Islet precursor cell (in vitro differentiated cells): Measurements from ENCODE around the gene MR1.

Experiments used
- DNase-seq: peaks from one replicate; pipeline ENCODE4 v3.0.0-alpha.2; 2018

Gene MR1

GRCh38 chr1:181033799-181034451, at the start of gene MR1:
TSS of gene MR1 (plus strand) at chr1:181033983. CDS start at chr1:181034008, 25 bp downstream.
- DNase-seq = no peak

DNA sequence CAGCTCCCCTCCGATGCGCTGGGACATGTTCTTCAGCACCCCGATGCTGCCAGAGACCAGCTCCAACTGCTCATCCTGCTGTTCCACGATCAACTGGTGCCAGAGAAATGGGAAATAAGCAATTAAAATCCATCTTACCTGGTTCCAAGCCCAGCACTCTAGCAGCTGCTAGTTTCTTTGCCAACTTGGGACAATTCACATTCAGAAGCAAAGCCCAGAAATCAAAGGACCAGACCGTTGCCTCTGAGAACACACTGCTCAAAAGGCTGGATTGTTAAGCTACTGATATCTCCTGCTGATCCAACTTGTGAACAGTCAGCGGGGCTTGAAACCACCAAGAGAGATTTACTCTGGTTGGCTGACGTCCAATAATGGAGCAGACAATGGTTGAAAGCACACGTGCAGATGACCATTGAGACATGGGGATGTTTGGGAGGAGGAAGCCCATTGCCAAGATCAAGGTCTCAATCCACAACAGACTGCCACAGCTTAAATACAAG, 45.5 kb upstream of the MR1 start:
- no peak for DNase-seq

GRCh38 chr1:180994262-180994661, 39.5 kb upstream of the MR1 start:
- peak; percentile 67 for DNase-seq

GRCh38 chr1:180997843-180998504, 35.8 kb upstream of the MR1 start:
- DNase-seq = no peak

DNA sequence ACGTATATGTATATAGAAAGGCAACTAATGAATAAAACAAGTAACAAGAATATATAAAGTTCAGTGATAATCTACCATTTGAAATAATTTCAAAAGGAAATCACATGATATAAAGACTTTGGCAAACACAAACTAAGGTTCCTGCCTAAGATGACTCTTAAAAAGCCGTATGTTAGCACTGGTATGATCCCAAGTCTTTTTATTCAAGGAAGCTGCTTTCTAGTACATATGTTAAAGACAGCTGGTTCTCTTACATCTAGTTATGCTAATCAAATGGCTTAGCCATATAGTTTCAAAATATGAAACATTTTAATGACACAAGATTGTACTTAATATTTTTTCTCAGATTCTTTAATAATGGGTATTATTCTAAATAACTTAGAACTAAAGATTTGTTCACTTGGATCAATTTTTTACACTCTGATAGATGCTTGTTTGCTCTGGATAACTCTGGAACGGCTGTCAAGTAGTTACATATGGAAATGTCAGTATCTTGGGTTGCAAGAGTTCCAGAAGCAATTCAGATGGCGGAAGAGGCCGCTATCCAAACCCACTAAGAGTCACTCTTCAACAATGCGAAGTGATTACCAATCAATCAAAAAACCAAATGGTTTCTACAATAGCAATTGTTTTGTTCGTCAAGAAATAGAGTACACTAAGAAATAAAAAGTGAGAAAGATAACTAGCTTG, 32.5 kb upstream of the MR1 start:
- no peak for DNase-seq

DNA sequence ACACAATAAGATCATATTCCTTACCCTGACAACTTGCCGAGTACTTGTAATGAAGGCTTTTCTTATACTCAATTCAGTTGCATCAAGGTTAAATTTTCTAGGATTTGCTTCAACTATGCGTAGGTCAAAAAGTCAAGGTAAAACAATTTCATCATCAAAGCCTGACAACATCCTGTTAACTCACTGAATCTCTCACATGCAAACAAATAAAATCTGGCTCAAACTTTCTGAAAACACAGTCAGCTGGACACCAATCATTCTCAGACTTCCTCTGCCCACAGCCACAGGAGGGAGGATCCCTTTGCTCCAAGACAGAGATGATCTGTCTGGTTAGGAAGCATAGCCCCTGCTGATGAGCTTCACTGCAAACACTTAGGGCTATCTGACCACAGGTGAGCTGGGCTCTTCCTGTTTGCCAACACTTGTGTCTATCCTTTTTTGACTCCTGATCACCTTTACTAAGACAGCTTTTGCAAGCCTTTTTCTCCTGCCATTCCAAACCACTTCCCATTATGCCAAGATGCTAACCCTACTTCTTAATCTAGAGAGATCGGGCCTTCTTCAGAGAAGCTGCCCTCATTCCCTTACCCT, 31.1 kb upstream of the MR1 start:
- no peak for DNase-seq

DNA sequence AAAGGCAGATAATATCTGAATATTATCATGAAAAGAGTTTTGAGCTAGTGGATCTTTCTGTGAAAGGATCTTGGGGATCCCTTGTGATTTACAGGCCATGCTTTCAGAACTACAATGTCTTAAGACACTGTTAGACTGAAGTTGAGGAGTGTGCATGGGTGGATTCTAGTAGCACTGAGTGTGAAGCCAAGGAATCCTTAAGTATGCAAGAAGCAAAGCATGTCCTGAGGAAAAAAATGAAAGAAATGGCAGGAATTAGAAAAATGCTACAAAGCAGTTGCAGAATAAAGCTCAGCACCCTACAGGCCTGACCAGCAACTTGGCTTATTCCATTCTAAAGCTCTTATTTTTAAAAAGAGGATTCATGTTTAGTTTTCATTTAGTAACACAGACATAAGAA, 23.0 kb upstream of the MR1 start:
- no peak for DNase-seq

DNA sequence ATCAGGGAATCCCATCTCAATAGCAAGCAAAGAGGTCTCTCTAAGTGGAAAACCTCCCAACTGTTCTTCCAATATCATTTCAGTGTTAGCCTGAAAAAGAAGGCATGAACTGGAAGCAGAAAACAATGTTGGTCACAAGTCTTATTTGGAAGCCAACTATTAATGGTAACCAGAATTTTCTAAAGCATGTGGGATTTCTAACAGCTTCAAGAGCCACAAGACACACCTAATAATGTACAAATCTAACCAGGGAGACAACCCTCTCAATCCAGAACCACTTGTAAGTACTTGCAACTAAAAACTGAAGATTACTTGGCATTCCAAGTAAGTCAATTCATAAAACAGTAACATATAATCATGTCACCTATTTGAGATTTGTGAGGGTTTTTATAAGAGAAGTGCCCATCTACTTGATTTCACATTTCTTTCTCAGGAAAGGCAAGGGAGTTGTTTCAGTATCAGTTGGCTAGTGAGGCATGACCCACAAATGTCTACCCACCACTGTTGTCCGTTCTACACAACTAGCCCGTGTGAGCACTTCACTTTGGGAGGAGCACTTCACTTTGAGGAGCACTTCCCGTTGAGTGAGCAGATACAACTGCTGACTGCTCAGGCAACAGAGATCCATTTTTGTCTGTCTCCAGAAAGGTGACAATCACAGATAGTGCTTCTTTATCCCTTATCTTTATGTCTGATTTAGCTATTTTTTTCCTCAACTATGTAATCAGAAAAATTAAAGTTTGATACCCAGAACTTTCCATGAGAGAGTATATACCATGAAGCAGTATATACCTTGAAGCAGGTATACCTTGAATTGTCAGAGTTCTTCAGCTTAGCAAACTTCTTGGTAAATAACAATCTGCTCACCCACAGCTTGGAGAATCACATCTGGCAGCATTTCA, 22.2 kb upstream of the MR1 start:
- no peak for DNase-seq

DNA sequence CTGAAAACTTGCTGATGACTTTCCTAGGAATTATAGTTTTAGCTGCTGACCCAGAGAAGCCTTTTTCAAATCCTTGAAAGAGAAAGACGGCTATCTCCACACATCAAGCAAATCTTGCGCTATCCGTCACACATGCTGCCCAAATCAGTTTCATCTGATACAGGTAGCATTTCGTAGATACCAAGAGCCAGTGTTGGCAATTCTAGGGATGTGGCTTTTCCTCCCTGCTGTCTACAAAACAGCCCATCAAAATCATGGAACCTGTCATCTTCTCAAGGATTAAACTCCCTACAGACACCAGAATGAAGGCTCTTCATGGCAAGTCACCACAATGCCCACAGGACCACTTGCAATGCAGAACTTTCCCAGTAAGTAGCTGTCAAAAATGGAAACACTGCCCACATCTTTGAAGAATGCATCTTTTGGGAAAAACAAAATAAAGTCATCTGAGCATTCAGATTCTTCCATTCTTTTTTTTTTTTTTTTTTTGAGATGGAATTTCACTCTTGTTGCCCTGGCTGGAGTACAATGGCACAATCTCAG, 21.5 kb upstream of the MR1 start:
- DNase-seq = no peak

- no peak for DNase-seq
Measured at GRCh38 chr1:181013144-181013543, 20.6 kb upstream of the MR1 start.

DNA sequence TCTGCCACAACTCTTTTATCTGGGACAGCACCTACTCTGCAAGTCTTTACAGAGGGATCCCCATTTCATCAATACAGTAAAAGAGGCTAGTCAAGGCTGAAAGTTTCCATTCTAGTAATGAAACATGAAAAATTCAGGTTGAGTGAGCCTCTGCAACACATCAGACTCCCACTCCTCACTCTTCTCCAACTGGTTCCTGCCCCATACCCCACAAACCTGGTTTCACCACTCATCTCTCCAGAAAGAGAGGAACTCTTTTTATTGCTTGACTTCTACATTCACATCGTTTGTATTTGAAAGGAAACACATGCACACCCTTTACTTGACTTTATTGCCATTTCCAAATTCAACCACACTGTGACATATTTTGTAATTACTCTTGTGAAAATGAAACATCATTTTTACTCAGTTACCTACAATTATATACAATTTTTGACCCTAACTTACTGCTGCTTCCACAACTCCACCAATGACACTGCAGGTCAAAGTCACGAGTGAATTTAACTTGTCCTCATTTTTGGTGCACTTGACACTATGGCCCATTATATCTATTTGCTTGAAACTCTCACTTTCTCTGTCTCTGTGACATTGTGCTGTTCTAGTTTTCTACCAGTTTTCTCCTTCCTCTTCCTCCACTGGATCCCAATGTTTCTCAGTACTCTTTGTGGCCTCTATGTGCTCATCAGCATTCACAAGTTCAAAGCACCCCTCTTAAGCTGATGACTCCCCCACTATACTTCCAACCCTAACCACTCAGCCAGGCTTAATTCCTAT, 19.1 kb upstream of the MR1 start:
- no peak for DNase-seq

DNA sequence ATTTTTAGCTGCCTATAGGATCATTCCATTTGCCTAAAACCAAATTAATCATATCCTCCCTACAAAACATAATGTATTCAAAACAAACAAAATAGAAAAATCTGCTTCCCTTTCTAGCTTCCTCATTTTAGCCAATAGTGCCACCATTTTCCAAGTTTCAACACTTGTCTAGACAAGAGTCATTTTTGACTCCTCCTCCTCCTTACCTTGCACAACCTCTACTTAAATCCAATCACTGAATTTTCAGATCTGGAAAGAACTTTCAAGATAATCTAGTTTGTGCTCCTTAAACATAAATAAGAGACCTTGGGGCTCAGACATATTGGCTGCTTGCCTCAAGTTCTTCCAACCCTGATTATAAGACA, 18.6 kb upstream of the MR1 start:
- DNase-seq = no peak

GRCh38 chr1:181016563-181016962, 17.2 kb upstream of the MR1 start:
- DNase-seq = no peak

- DNase-seq = no peak
Measured at GRCh38 chr1:181018901-181019681, 14.7 kb upstream of the MR1 start.

GRCh38 chr1:181021159-181021558, 12.6 kb upstream of the MR1 start:
- DNase-seq = no peak

DNA sequence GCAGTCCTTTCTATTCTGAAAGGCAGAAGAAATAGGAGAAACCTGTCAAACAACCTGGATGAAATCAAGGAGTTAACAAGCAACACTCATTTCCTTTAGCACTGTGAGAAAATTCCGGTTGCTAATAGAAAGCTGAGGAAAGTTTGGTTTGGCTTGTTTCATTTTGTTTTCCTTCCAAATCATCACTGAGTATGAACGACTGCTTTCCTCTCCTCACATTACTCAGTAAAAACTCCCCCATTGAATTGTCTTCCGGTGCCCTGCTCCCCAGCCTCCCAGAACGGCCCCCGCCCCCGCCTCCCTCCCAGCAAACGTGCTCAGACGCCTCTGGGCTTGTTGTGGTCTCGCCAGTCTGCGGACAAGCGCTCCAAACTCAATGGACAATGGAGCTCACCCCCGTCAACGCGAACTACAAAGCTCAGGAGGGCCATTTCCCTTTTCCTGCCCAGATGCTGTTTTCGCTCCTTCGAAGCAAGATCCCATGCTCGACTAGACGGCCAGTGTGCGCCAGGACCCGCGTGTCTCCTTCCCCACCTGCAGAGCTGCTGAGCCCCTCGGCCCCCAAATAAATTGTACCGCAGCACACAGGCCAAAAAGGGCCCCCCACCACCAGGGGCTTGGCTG, 11.9 kb upstream of the MR1 start:
- peak; percentile 91 for DNase-seq

DNA sequence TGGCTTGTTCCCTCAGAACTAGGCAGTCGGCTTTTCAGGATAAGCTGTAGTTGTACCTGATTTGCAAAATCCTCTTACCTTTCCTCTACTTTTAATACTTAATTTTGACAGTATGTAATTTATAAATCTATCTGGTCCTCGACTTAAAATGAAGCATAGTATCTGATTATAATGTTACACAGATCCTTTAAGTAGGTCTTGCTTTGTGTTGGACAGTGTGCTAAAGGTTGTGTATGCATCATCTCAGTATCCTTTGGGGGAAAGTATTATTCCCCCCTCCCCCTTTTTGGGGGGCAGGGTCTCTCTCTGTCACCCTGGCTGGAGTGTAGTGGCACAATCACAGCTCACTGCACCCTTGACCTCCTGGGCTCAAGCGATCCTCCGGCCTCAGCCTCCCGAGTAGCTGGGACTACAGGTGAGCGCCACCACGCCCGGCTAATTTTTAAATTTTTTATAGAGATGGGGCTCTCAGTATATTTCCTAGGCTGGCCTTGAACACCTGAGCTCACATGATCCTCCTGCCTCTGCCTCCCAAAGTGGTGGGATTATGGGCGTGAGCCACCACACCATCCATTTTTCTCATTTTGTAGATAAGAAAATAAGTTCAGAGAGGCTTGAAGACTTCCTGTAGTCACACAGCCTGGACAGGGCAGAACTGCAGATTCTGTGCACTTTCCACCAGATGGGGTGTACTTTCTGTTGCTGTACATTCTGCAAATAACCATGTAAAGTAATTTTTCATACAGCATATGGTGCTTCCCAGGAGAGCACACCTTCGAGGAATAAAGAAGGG, 10.3 kb upstream of the MR1 start:
- no peak for DNase-seq

DNA sequence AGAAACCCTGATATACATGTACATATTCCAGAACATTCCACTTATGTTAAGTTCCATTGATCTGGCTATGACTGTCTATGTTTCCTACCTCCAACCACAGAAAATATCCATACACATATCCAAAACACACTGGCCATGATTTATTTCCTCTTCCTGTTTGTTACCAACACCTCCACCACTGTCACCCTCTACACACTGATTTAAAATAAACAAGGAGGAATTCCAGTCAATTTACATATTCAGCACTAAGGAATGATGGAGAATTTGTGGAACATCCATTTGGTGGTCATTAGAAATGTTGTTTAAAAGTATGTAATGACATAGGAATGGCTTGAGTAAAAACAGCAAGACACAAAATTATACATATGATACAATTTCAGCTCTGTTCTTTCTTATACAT, 5.6 kb upstream of the MR1 start:
- no peak for DNase-seq

- no peak for DNase-seq
Measured at GRCh38 chr1:181028615-181029014, 5.2 kb upstream of the MR1 start.
